Ramos (cell line): Measurements from ENCODE around the gene OR10Z1.

Source experiments
- in situ Hi-C: fragments of 300-500 bp; cut with MboI; formaldehyde crosslinking; loops from one replicate; pipeline ENCODE4 v1.14.3; 2022; ENCODE audit warnings: low sequenced_read_pairs; ENCODE audit not compliant: unreplicated experiment

OR10Z1 gene

GRCh38 chr1:158604968-158605367, at the start of gene OR10Z1:
Gene OR10Z1 (plus strand): TSS chr1:158605268. CDS start chr1:158606439, 1,171 bp downstream.
- in situ Hi-C loops: no loop called here

- in situ Hi-C loops: no loop called here
Measured at GRCh38 chr1:158559696-158560095, 45.4 kb upstream of the OR10Z1 start.

GRCh38 chr1:158563853-158564252, 41.2 kb upstream of the OR10Z1 start:
- in situ Hi-C loops: no loop called here

GRCh38 chr1:158564608-158565007, 40.5 kb upstream of the OR10Z1 start:
- in situ Hi-C loops: no loop called here

- in situ Hi-C loops: no loop called here
Measured at GRCh38 chr1:158570480-158570879, 34.6 kb upstream of the OR10Z1 start, which contains the start of gene OR6P1. Gene OR6P1 (minus strand): TSS chr1:158570580. CDS start chr1:158563604, 6,976 bp downstream.

GRCh38 chr1:158572226-158572625, 32.8 kb upstream of the OR10Z1 start:
- in situ Hi-C loops: no loop called here

GRCh38 chr1:158577561-158577960, 27.5 kb upstream of the OR10Z1 start:
- in situ Hi-C loops: no loop called here

GRCh38 chr1:158579733-158580132, 25.3 kb upstream of the OR10Z1 start, which contains the start of gene OR10X1:
Gene OR10X1 (minus strand): TSS chr1:158579899. CDS start chr1:158579899, 0 bp downstream.
- in situ Hi-C loops: no loop called here

- in situ Hi-C loops: no loop called here
Measured at GRCh38 chr1:158583962-158584361, 21.1 kb upstream of the OR10Z1 start.

GRCh38 chr1:158586942-158587341, 18.1 kb upstream of the OR10Z1 start:
- in situ Hi-C loops: no loop called here

GRCh38 chr1:158600735-158601134, 4.3 kb upstream of the OR10Z1 start:
- in situ Hi-C loops: no loop called here

GRCh38 chr1:158607296-158607695, 2.2 kb downstream of the OR10Z1 start:
- in situ Hi-C loops: no loop called here

GRCh38 chr1:158611916-158612315, 6.8 kb downstream of the OR10Z1 start:
- in situ Hi-C loops: no loop called here

GRCh38 chr1:158613764-158614163, 8.7 kb downstream of the OR10Z1 start:
- in situ Hi-C loops: no loop called here

GRCh38 chr1:158638146-158638545, 33.1 kb downstream of the OR10Z1 start:
- in situ Hi-C loops: no loop called here

- in situ Hi-C loops: no loop called here
Measured at GRCh38 chr1:158638904-158639303, 33.8 kb downstream of the OR10Z1 start.

- in situ Hi-C loops: no loop called here
Measured at GRCh38 chr1:158644449-158644848, 39.4 kb downstream of the OR10Z1 start.

GRCh38 chr1:158646465-158646864, 41.4 kb downstream of the OR10Z1 start:
- in situ Hi-C loops: no loop called here

GRCh38 chr1:158649052-158649451, 44.0 kb downstream of the OR10Z1 start:
- in situ Hi-C loops: no loop called here

- in situ Hi-C loops: no loop called here
Measured at GRCh38 chr1:158652721-158653334, 47.8 kb downstream of the OR10Z1 start.

- in situ Hi-C loops: no loop called here
Measured at GRCh38 chr1:158654086-158654485, 49.0 kb downstream of the OR10Z1 start.

- in situ Hi-C loops: no loop called here
Measured at GRCh38 chr1:158654571-158654970, 49.5 kb downstream of the OR10Z1 start.
